WI38 (cell line): Measurements from ENCODE around the gene EDARADD.
"Not testable (repeated sequence)": the region's sequence is repeated elsewhere in the genome, so short reads cannot be mapped to it uniquely, and the experiment has no call there.

ENCODE experiments used
- H3K4me3 ChIP-seq: 2 replicates; pipeline ENCODE4 v1.5.1; 2011; ENCODE audit warnings: low read depth, mild to moderate bottlenecking, control low read depth, low read length
- CTCF ChIP-seq: IDR thresholded peaks from 2 replicates; pipeline ENCODE4 v1.5.1; 2012; ENCODE audit warnings: low read depth, mild to moderate bottlenecking, control low read depth, low read length

Gene EDARADD

GRCh38 chr1:236354330-236355147, 39.5 kb upstream of the EDARADD start:
- TF ChIP-seq CTCF: no peak
- H3K4me3 ChIP-seq: no peak overlapping the region

GRCh38 chr1:236356141-236356540, 37.9 kb upstream of the EDARADD start:
- no peak for TF ChIP-seq CTCF

GRCh38 chr1:236361909-236362590, 32.0 kb upstream of the EDARADD start:
- no peak overlapping the region for H3K4me3 ChIP-seq
- TF ChIP-seq CTCF: no peak

More at GRCh38 chr1:236356141-236356540, 37.9 kb upstream of the EDARADD start:
- no peak overlapping the region for H3K4me3 ChIP-seq

- no peak for TF ChIP-seq CTCF
- H3K4me3 ChIP-seq: no peak overlapping the region
Measured at GRCh38 chr1:236363237-236363636, 30.8 kb upstream of the EDARADD start.

- no peak for TF ChIP-seq CTCF
Measured at GRCh38 chr1:236365999-236366570, 28.0 kb upstream of the EDARADD start.

GRCh38 chr1:236366681-236367080, 27.4 kb upstream of the EDARADD start:
- not testable (repeated sequence) for H3K4me3 ChIP-seq

More at GRCh38 chr1:236365999-236366570, 28.0 kb upstream of the EDARADD start:
- H3K4me3 ChIP-seq: no peak overlapping the region

- no peak overlapping the region for H3K4me3 ChIP-seq
- TF ChIP-seq CTCF: no peak
Measured at GRCh38 chr1:236370420-236370819, 23.7 kb upstream of the EDARADD start.
